Thymus (tissue), 11 donors: ENCODE results near the gene ZNF175. TPM values are rescaled to one million over a fixed set of nuclear protein-coding genes. Genes with fewer than 3 reads are reported as not detected.

Source experiments
- DNase-seq, 9 donors: peaks; one replicate each; pipeline ENCODE4 v3.0.0-alpha.2; 2013; ENCODE audit warnings: low spot score in 9 of 9, low read depth in 6 of 9, missing footprints in 1 of 9
- H3K27ac ChIP-seq, 2 donors: one replicate each; pipeline ENCODE4 v1.5.1; 2013; ENCODE audit warnings: control low read depth in 1 of 2, low read depth in 1 of 2, low read length in 1 of 2, mild to moderate bottlenecking in 1 of 2, moderate library complexity in 1 of 2
- H3K27me3 ChIP-seq, 2 donors: one replicate each; pipeline ENCODE4 v1.5.1; 2013; ENCODE audit warnings: low read length in 1 of 2; ENCODE audit not compliant: control insufficient read depth in 2 of 2, insufficient read depth in 1 of 2
- H3K36me3 ChIP-seq, 2 donors: one replicate each; pipeline ENCODE4 v1.5.1; 2013; ENCODE audit warnings: low read length in 1 of 2, mild to moderate bottlenecking in 1 of 2, moderate library complexity in 1 of 2; ENCODE audit not compliant: control insufficient read depth in 2 of 2, insufficient read depth in 2 of 2
- H3K4me1 ChIP-seq, 2 donors: one replicate each; pipeline ENCODE4 v1.5.1; 2013; ENCODE audit warnings: low read length in 2 of 2; ENCODE audit not compliant: control insufficient read depth in 2 of 2, insufficient read depth in 2 of 2
- H3K4me3 ChIP-seq, 2 donors: one replicate each; pipeline ENCODE4 v1.5.1; 2013; ENCODE audit warnings: low read length in 2 of 2, control low read depth in 1 of 2, mild to moderate bottlenecking in 1 of 2
- H3K9me3 ChIP-seq, 2 donors: one replicate each; pipeline ENCODE4 v1.5.1; 2013; ENCODE audit warnings: low read length in 1 of 2, mild to moderate bottlenecking in 1 of 2; ENCODE audit not compliant: control insufficient read depth in 2 of 2, insufficient read depth in 1 of 2
- WGBS: extraction: QIAGEN DNeasy Blood & Tissue Kit; methylation state at CpG from one replicate; pipeline ENCODE4 v1.1.7; 2013; 5-methylcytosine and 5-hydroxymethylcytosine counted together
- polyA plus RNA-seq: library from polyadenylated mRNA; stranded (reverse); fragments of 200-250 nt; gene quantifications from one replicate; pipeline ENCODE4 v1.2.3, GENCODE V29; 2013
- total RNA-seq: library from RNA; stranded (reverse); fragments of 120-200 nt; gene quantifications from one replicate; pipeline ENCODE4 v1.2.4, GENCODE V29; 2013
- donor health status: healthy.

Gene ZNF175
- total and polyA plus RNA-seq, 2 donors = 3.9 to 4.8 TPM

- Histone ChIP-seq H3K4me1 (peaks cover 0 to 2% of the 10 kb centered on the region in 2 donors), H3K36me3 (no peaks in the 10 kb centered on the region), H3K27ac (no peak overlapping the region), H3K27me3 (peaks cover 23 to 39% of the 10 kb centered on the region in 2 donors), H3K9me3 (peaks cover 0 to 2% of the 10 kb centered on the region in 2 donors), H3K4me3 (no peak overlapping the region)
- no peak for DNase-seq
- WGBS = 96% methylated on average over 20 of the region's 20 CpGs
Measured at GRCh38 chr19:51602189-51602854, 31.2 kb downstream of the ZNF175 start.

- Histone ChIP-seq H3K27me3 (peaks cover 3 to 11% of the 10 kb centered on the region in 2 donors), H3K9me3 (no peaks in the 10 kb centered on the region), H3K36me3 (no peaks in the 10 kb centered on the region), H3K27ac (no peak overlapping the region), H3K4me3 (no peak overlapping the region), H3K4me1 (no peaks in the 10 kb centered on the region)
- 48% methylated on average over 6 of the region's 6 CpGs for WGBS
- DNase-seq = peak in 1 of 9 donors; percentile 21
Measured at GRCh38 chr19:51607077-51607476, 36.0 kb downstream of the ZNF175 start.

- 30% methylated on average over 13 of the region's 13 CpGs for WGBS
Measured at GRCh38 chr19:51607920-51608562, 37.0 kb downstream of the ZNF175 start.

GRCh38 chr19:51610576-51610975 lies 39.5 kb downstream of the ZNF175 start:
- 95% methylated on average over 1 of the region's 1 CpG for WGBS
- no peaks in the 10 kb centered on the region for H3K27me3 ChIP-seq
- no peak overlapping the region for H3K4me3 ChIP-seq

More at GRCh38 chr19:51607920-51608562, 37.0 kb downstream of the ZNF175 start:
- H3K9me3 ChIP-seq = no peaks in the 10 kb centered on the region
- DNase-seq = peak; percentile 34 to 79 (median 60)
- H3K27me3 ChIP-seq = peaks cover 3% of the 10 kb centered on the region in 2 donors
- H3K4me3 ChIP-seq = no peak overlapping the region
- no peak overlapping the region for H3K27ac ChIP-seq
- no peaks in the 10 kb centered on the region for H3K36me3 ChIP-seq
- H3K4me1 ChIP-seq = no peaks in the 10 kb centered on the region

GRCh38 chr19:51614789-51615188 lies 43.7 kb downstream of the ZNF175 start:
- H3K27me3 ChIP-seq = no peaks in the 10 kb centered on the region
- H3K27ac ChIP-seq = no peak overlapping the region
- WGBS = 74% methylated on average over 5 of the region's 5 CpGs
- H3K36me3 ChIP-seq = no peaks in the 10 kb centered on the region
- H3K9me3 ChIP-seq = no peaks in the 10 kb centered on the region
- no peak for DNase-seq
- no peak overlapping the region for H3K4me3 ChIP-seq
- H3K4me1 ChIP-seq = no peaks in the 10 kb centered on the region

More at GRCh38 chr19:51610576-51610975, 39.5 kb downstream of the ZNF175 start:
- H3K27ac ChIP-seq = no peak overlapping the region
- no peaks in the 10 kb centered on the region for H3K36me3 ChIP-seq
- DNase-seq = no peak
- no peaks in the 10 kb centered on the region for H3K9me3 ChIP-seq
- no peaks in the 10 kb centered on the region for H3K4me1 ChIP-seq

- Histone ChIP-seq H3K4me3 (no peak overlapping the region), H3K27me3 (no peaks in the 10 kb centered on the region), H3K9me3 (no peaks in the 10 kb centered on the region), H3K4me1 (no peaks in the 10 kb centered on the region), H3K36me3 (no peaks in the 10 kb centered on the region), H3K27ac (no peak overlapping the region)
- no peak for DNase-seq
- 96% methylated on average over 7 of the region's 7 CpGs for WGBS
Measured at GRCh38 chr19:51615991-51616390, 44.9 kb downstream of the ZNF175 start.

- H3K4me1 ChIP-seq = no peaks in the 10 kb centered on the region
- H3K27ac ChIP-seq = no peak overlapping the region
- DNase-seq = no peak
- H3K27me3 ChIP-seq = no peaks in the 10 kb centered on the region
- H3K4me3 ChIP-seq = no peak overlapping the region
- no peaks in the 10 kb centered on the region for H3K9me3 ChIP-seq
- 8% methylated on average over 2 of the region's 2 CpGs for WGBS
- no peaks in the 10 kb centered on the region for H3K36me3 ChIP-seq
Measured at GRCh38 chr19:51621178-51621577, 50.1 kb downstream of the ZNF175 start.

GRCh38 chr19:51626675-51627074 lies 55.6 kb downstream of the ZNF175 start:
- WGBS = 84% methylated on average over 2 of the region's 2 CpGs
- Histone ChIP-seq H3K9me3 (no peaks in the 10 kb centered on the region), H3K4me3 (no peak overlapping the region), H3K27ac (no peak overlapping the region), H3K27me3 (peaks cover 0 to 9% of the 10 kb centered on the region in 2 donors), H3K36me3 (no peaks in the 10 kb centered on the region), H3K4me1 (no peaks in the 10 kb centered on the region)
- DNase-seq = no peak

GRCh38 chr19:51627491-51628138 lies 56.5 kb downstream of the ZNF175 start:
- WGBS = 81% methylated on average over 16 of the region's 16 CpGs
- DNase-seq = no peak
- Histone ChIP-seq H3K27ac (no peak overlapping the region), H3K27me3 (peaks cover 0 to 9% of the 10 kb centered on the region in 2 donors), H3K9me3 (no peaks in the 10 kb centered on the region), H3K4me3 (no peak overlapping the region), H3K36me3 (no peaks in the 10 kb centered on the region), H3K4me1 (no peaks in the 10 kb centered on the region)
